Smooth muscle cell of the coronary artery (primary cell): ENCODE data around the gene UNC13D. TPM values are rescaled to one million over a fixed set of nuclear protein-coding genes. Genes with fewer than 3 reads are reported as not detected.

Source experiments
- total RNA-seq: library from RNA; depleted of rRNA; stranded (reverse); fragments of >200 nt; gene quantifications from 2 replicates; pipeline ENCODE4 v1.2.3, GENCODE V29; 2014; ENCODE audit warnings: low replicate concordance

UNC13D gene
- total RNA-seq = 0.30 and 0.82 TPM in 2 replicates

GRCh38 chr17:75843577-75844529 is at the start of gene UNC13D:
UNC13D (minus strand) TSS chr17:75844404; CDS start chr17:75844337, 67 bp downstream.

DNA sequence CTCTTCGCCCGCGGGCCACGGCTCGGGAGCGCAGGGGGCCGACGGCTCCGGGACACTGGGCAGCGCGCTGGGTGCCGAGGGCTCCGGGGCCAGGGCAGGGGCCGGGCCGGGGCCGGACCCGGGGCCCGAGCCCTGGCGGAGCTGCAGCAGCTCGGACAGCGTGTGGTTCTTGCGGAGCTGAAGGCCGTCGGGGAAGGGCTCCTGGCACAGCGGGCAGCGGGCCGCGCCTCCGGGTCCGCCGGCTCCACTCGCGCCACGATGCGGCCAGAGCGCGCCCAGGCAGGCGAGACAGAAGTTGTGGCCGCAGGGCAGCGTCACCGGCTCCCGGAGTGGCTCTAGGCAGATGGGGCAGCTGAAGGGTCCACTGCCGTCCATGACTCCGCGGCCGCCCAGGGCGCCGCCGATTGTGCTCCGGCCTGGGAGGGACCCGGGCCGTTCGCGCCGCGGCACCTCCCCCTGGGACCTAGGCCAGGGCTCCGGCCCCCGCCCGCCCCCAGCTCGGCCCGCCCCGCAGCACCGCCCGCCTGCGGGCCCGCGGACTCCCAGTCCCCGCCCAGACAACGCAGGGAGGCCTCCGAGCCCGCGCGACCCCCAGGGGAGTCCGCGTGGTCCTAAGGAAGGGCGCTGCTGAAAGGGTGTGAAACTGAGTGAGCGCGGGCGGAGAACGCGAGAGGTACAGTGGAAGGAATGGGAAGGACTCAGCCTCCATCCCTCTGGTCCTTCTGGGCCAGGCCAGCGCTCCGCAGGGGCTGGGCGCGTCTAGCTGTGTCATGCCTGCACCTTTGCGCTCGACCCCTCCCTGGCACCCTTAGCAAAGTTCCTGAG is 34.2 kb upstream of the UNC13D start, which contains the start of gene TRIM47:
TRIM47 (minus strand) TSS at position 408 of the 825 bp plus-strand sequence; CDS start at position 375, 33 bp downstream.

GRCh38 chr17:75855310-75856061 is 11.3 kb upstream of the UNC13D start, which contains the start of gene WBP2:
WBP2 (minus strand) TSS chr17:75855335; CDS start chr17:75855297, 38 bp downstream.

GRCh38 chr17:75784473-75785015 is 59.7 kb downstream of the UNC13D start, which contains the start of gene UNK:
UNK (plus strand) TSS chr17:75784806; CDS start chr17:75784881, 75 bp downstream.

Other genes with a start within 250 kb of the UNC13D start
- not detected in 2 replicates for gene SMIM5, start 211.0 kb downstream of the UNC13D start, total RNA-seq
- gene RECQL5, start 177.2 kb downstream of the UNC13D start, total RNA-seq = 10.9 and 18.5 TPM in 2 replicates
- gene SAP30BP, start 177.1 kb downstream of the UNC13D start, total RNA-seq = 50.4 and 52.5 TPM in 2 replicates
- 0.23 TPM in 2 replicates for gene ITGB4, start 122.9 kb downstream of the UNC13D start, total RNA-seq
- gene GALK1, start 79.2 kb downstream of the UNC13D start, total RNA-seq = 47.5 and 59.7 TPM in 2 replicates
- 9.6 and 10.4 TPM in 2 replicates for gene UNK, start 59.6 kb downstream of the UNC13D start, total RNA-seq
- 21.3 TPM in 2 replicates for gene WBP2, start 10.9 kb upstream of the UNC13D start, total RNA-seq
- 17.4 and 21.2 TPM in 2 replicates for gene TRIM47, start 34.2 kb upstream of the UNC13D start, total RNA-seq
- gene TRIM65, start 52.5 kb upstream of the UNC13D start, total RNA-seq = 6.0 and 19.2 TPM in 2 replicates
- gene MRPL38, start 60.5 kb upstream of the UNC13D start, total RNA-seq = 22.0 and 27.7 TPM in 2 replicates
- gene FBF1, start 96.6 kb upstream of the UNC13D start, total RNA-seq = 7.9 and 15.8 TPM in 2 replicates
- 58.5 and 155 TPM in 2 replicates for gene ACOX1, start 134.8 kb upstream of the UNC13D start, total RNA-seq
- gene TEN1, start 134.8 kb upstream of the UNC13D start, total RNA-seq = 11.1 and 22.9 TPM in 2 replicates
- gene CDK3, start 156.5 kb upstream of the UNC13D start, total RNA-seq = 1.2 and 1.4 TPM in 2 replicates
- not detected in 2 replicates for gene EVPL, start 182.9 kb upstream of the UNC13D start, total RNA-seq
- gene SRP68, start 228.1 kb upstream of the UNC13D start, total RNA-seq = 21.1 and 33.0 TPM in 2 replicates
- not detected in 2 replicates for gene GALR2, start 230.4 kb upstream of the UNC13D start, total RNA-seq
- gene ZACN, start 234.8 kb upstream of the UNC13D start, total RNA-seq = not detected in 2 replicates